Gastroesophageal sphincter (tissue), 3 donors: ENCODE results near the gene GPR39.

Source experiments
- CTCF ChIP-seq, 4 experiments: fragments of 200-600 bp in 2 of 4; fragments of 450-650 bp in 2 of 4; sonication (generic) in 1 of 4; IDR thresholded peaks; one replicate each; pipeline ENCODE4 v1.5.1; 2017 to 2019; ENCODE audit warnings: antibody characterized with exemption in 4 of 4, mild to moderate bottlenecking in 2 of 4, moderate library complexity in 2 of 4
- EP300 ChIP-seq: sonication (generic); formaldehyde crosslinking; IDR thresholded peaks from one replicate; pipeline ENCODE4 v1.6.1; 2017; ENCODE audit warnings: antibody characterized with exemption, mild to moderate bottlenecking
- POLR2A ChIP-seq, 2 donors: fragments of 450-650 bp; IDR thresholded peaks; one replicate each; pipeline ENCODE4 v1.6.1; 2017; ENCODE audit warnings: antibody characterized with exemption in 2 of 2, mild to moderate bottlenecking in 2 of 2, moderate library complexity in 1 of 2

GRCh38 chr2:132656266-132656975 is 239.8 kb downstream of the GPR39 start:
- no peak for TF ChIP-seq POLR2A (IDR thresholded peaks at IDR 0.05)
- no peak for TF ChIP-seq CTCF (IDR thresholded peaks at IDR 0.05)
- TF ChIP-seq EP300, result no peak
